Measurements from ENCODE around the gene SEL1L. TPM values are rescaled to one million over a fixed set of nuclear protein-coding genes. Genes with fewer than 3 reads are reported as not detected.

SEL1L gene
- total and polyA plus RNA-seq, 2 of the 13 experiments (the other 11 are each of a cell fraction or from before 2014, with no cell fraction given): 15.3 to 61.0 TPM

GRCh38 chr14:81533536-81534343, at the start of gene SEL1L (continued):
- TF ChIP-seq ZBTB40 (IDR thresholded peaks at IDR 0.05): no peak
- no peak; the same call in 1 of the 2 replicates for TF ChIP-seq ZBTB40 (CRISPR knock-in tag; IDR thresholded peaks at IDR 0.05)
- peak; percentile 58; the same call in 1 of the 2 replicates for TF ChIP-seq EHMT2 (IDR thresholded peaks at IDR 0.05; ENCODE audit: borderline replicate concordance, low read depth, low read length)
- TF ChIP-seq AGO2 (optimal IDR thresholded peaks at IDR 0.05; ENCODE audit: low read depth, low read length): peak; percentile 59
- TF ChIP-seq NFE2L2 (IDR thresholded peaks at IDR 0.05; ENCODE audit: low read length): no peak
- no peak for TF ChIP-seq ZFP1 (CRISPR knock-in tag; IDR thresholded peaks at IDR 0.05)
- TF ChIP-seq ERF (CRISPR knock-in tag; IDR thresholded peaks at IDR 0.05): 0 out of 2 replicates have a peak, but pooled peaks have one; percentile 50
- TF ChIP-seq NR1H2 (CRISPR knock-in tag; IDR thresholded peaks at IDR 0.05; ENCODE audit: borderline replicate concordance, low read depth): no peak
- TF ChIP-seq NFYC (CRISPR knock-in tag; IDR thresholded peaks at IDR 0.05): peak; percentile 95
- TF ChIP-seq PHF21A (CRISPR knock-in tag; IDR thresholded peaks at IDR 0.05): peak; percentile 88
- no peak for TF ChIP-seq FIP1L1 (IDR thresholded peaks at IDR 0.05; ENCODE audit: borderline replicate concordance, insufficient read depth, low read depth, low read length)
- TF ChIP-seq ZNF530 (CRISPR knock-in tag; IDR thresholded peaks at IDR 0.05; ENCODE audit: low read depth): no peak
- peak; percentile 55; the same call in 1 of the 2 replicates for TF ChIP-seq KDM5B (CRISPR knock-in tag; IDR thresholded peaks at IDR 0.05; ENCODE audit: borderline replicate concordance)
- no peak for TF ChIP-seq ISL2 (CRISPR knock-in tag; IDR thresholded peaks at IDR 0.05)
- TF ChIP-seq NR2F2 (IDR thresholded peaks at IDR 0.05; ENCODE audit: borderline replicate concordance, low read depth): 0 out of 2 replicates have a peak, but pooled peaks have one; percentile 6
- TF ChIP-seq JUNB (CRISPR knock-in tag; IDR thresholded peaks at IDR 0.05; ENCODE audit: borderline replicate concordance): no peak
- TF ChIP-seq ZNF549 (CRISPR knock-in tag; IDR thresholded peaks at IDR 0.05): no peak
- TF ChIP-seq ZBTB7A (CRISPR knock-in tag; IDR thresholded peaks at IDR 0.05): no peak
- 0 out of 2 replicates have a peak, but pooled peaks have one; percentile 43 for TF ChIP-seq ZNF557 (CRISPR knock-in tag; IDR thresholded peaks at IDR 0.05)
- peak; percentile 99 for TF ChIP-seq THAP11 (CRISPR knock-in tag; IDR thresholded peaks at IDR 0.05)
- no peak for TF ChIP-seq ISX (CRISPR knock-in tag; conservative IDR thresholded peaks at IDR 0.05)
